Smooth muscle cell (in vitro differentiated cells): ENCODE measurements around the gene SLC5A6. TPM values are rescaled to one million over a fixed set of nuclear protein-coding genes. Genes with fewer than 3 reads are reported as not detected.

ENCODE experiments used
- DNase-seq: peaks from one replicate; lab custom pipeline; 2025; ENCODE audit not compliant: unreplicated experiment; lab: John Stamatoyannopoulos, UW
- H2AFZ ChIP-seq: fragments of 200-600 bp; sonication (generic); 2 replicates; pipeline ENCODE4 v1.6.0; 2016; ENCODE audit warnings: antibody characterized with exemption, low read depth, mild to moderate bottlenecking
- H3F3A ChIP-seq: fragments of 200-600 bp; sonication (generic); 2 replicates; pipeline ENCODE4 v1.6.0; 2017; ENCODE audit warnings: antibody characterized with exemption, low read depth
- H3K27ac ChIP-seq: fragments of 200-600 bp; sonication (generic); 2 replicates; pipeline ENCODE4 v1.5.1; 2016; ENCODE audit warnings: low read depth, mild to moderate bottlenecking
- H3K27me3 ChIP-seq: fragments of 200-600 bp; sonication (generic); 2 replicates; pipeline ENCODE4 v1.6.1; 2016; ENCODE audit warnings: low read depth, mild to moderate bottlenecking
- H3K36me3 ChIP-seq: fragments of 200-600 bp; sonication (generic); 2 replicates; pipeline ENCODE4 v1.5.1; 2016; ENCODE audit warnings: low read depth
- H3K4me1 ChIP-seq: fragments of 200-600 bp; sonication (generic); 2 replicates; pipeline ENCODE4 v1.5.1; 2016; ENCODE audit warnings: low read depth
- H3K4me2 ChIP-seq: fragments of 200-600 bp; sonication (generic); 2 replicates; pipeline ENCODE4 v1.6.0; 2016; ENCODE audit warnings: mild to moderate bottlenecking
- H3K4me3 ChIP-seq: fragments of 200-600 bp; sonication (generic); 2 replicates; pipeline ENCODE4 v1.5.1; 2016; ENCODE audit warnings: mild to moderate bottlenecking
- H3K79me2 ChIP-seq: fragments of 200-600 bp; sonication (generic); 2 replicates; pipeline ENCODE4 v1.6.0; 2016; ENCODE audit warnings: low read depth, mild to moderate bottlenecking
- H3K9ac ChIP-seq: fragments of 200-600 bp; sonication (generic); 2 replicates; pipeline ENCODE4 v1.6.0; 2016; ENCODE audit warnings: low read depth
- H3K9me3 ChIP-seq: fragments of 200-600 bp; sonication (generic); replicated peaks from 2 replicates; pipeline ENCODE4 v1.5.1; 2016; ENCODE audit warnings: low read depth
- H4K20me1 ChIP-seq: fragments of 200-600 bp; sonication (generic); 2 replicates; pipeline ENCODE4 v1.6.0; 2016; ENCODE audit warnings: low read depth
- CTCF ChIP-seq: fragments of 200-600 bp; sonication (generic); IDR thresholded peaks from 2 replicates; pipeline ENCODE4 v1.5.1; 2017; ENCODE audit warnings: borderline replicate concordance, mild to moderate bottlenecking, antibody characterized with exemption; ENCODE audit not compliant: insufficient read depth, poor library complexity, severe bottlenecking
- WGBS: methylation state at CpG from one replicate; pipeline ENCODE4 v1.1.7; 2016; ENCODE audit warnings: low lambda C conversion rate; 5-methylcytosine and 5-hydroxymethylcytosine counted together
- polyA plus RNA-seq: library from polyadenylated mRNA; unstranded; fragments of >200 nt; fragmentation: Nextera tagmentation; extraction: Ambion mirVana; gene quantifications from 2 replicates; pipeline ENCODE4 v1.2.1, GENCODE V29; 2016
- total RNA-seq: library from RNA; depleted of rRNA; stranded (reverse); fragments of >200 nt; gene quantifications from 2 replicates; pipeline ENCODE4 v1.2.3, GENCODE V29; 2014

The SLC5A6 gene
- total and polyA plus RNA-seq, 2 experiments from 2014 or later = 25.7 to 32.3 TPM

GRCh38 chr2:27159271-27159670, 52.8 kb downstream of the SLC5A6 start:
- Histone ChIP-seq H4K20me1 (no peaks in the 10 kb centered on the region), H2AFZ (no peak overlapping the region), H3K27me3 (no peaks in the 10 kb centered on the region), H3K27ac (no peak overlapping the region), H3K9ac (no peak overlapping the region), H3K36me3 (no peaks in the 10 kb centered on the region), H3K4me3 (no peak overlapping the region), H3K4me2 (no peak overlapping the region), H3K79me2 (no peaks in the 10 kb centered on the region), H3F3A (no peaks in the 10 kb centered on the region), H3K9me3 (no peaks in the 10 kb centered on the region), H3K4me1 (no peaks in the 10 kb centered on the region)
- TF ChIP-seq CTCF = no peak
- 96% methylated on average over 4 of the region's 6 CpGs for WGBS
- no peak for DNase-seq

- Histone ChIP-seq H4K20me1 (no peaks in the 10 kb centered on the region), H2AFZ (no peak overlapping the region), H3K9me3 (no peaks in the 10 kb centered on the region), H3K9ac (no peak overlapping the region), H3K79me2 (no peaks in the 10 kb centered on the region), H3K36me3 (no peaks in the 10 kb centered on the region), H3K4me1 (no peaks in the 10 kb centered on the region), H3K27ac (no peak overlapping the region), H3F3A (no peaks in the 10 kb centered on the region), H3K4me2 (no peak overlapping the region), H3K27me3 (no peaks in the 10 kb centered on the region), H3K4me3 (no peak overlapping the region)
- no peak for TF ChIP-seq CTCF
- DNase-seq = no peak
- WGBS = 87% methylated on average over 6 of the region's 6 CpGs
Measured at GRCh38 chr2:27158468-27158867, 53.6 kb downstream of the SLC5A6 start.

- Histone ChIP-seq H3K27ac (no peak overlapping the region), H3K27me3 (no peaks in the 10 kb centered on the region), H3K9ac (no peak overlapping the region), H3K4me2 (no peak overlapping the region), H4K20me1 (no peaks in the 10 kb centered on the region), H3K9me3 (no peaks in the 10 kb centered on the region), H3K4me3 (no peak overlapping the region), H3F3A (no peaks in the 10 kb centered on the region), H2AFZ (no peak overlapping the region), H3K36me3 (no peaks in the 10 kb centered on the region), H3K79me2 (no peaks in the 10 kb centered on the region), H3K4me1 (no peaks in the 10 kb centered on the region)
- TF ChIP-seq CTCF = no peak
- DNase-seq = no peak
- WGBS = 82% methylated on average over 9 of the region's 9 CpGs
Measured at GRCh38 chr2:27155069-27155520, 57.0 kb downstream of the SLC5A6 start.

- Histone ChIP-seq H3F3A (no peaks in the 10 kb centered on the region), H3K27ac (no peak overlapping the region), H3K79me2 (no peaks in the 10 kb centered on the region), H3K27me3 (no peaks in the 10 kb centered on the region), H3K4me3 (no peak overlapping the region), H3K9ac (no peak overlapping the region), H3K4me2 (no peak overlapping the region), H2AFZ (no peak overlapping the region), H3K36me3 (no peaks in the 10 kb centered on the region), H3K4me1 (no peaks in the 10 kb centered on the region), H4K20me1 (no peaks in the 10 kb centered on the region), H3K9me3 (no peaks in the 10 kb centered on the region)
- TF ChIP-seq CTCF = no peak
- no peak for DNase-seq
- WGBS = 67% methylated on average over 6 of the region's 6 CpGs
Measured at GRCh38 chr2:27154488-27154887, 57.6 kb downstream of the SLC5A6 start.
